ENCODE results near the gene CYSLTR2. TPM values are rescaled to one million over a fixed set of nuclear protein-coding genes. Genes with fewer than 3 reads are reported as not detected.

Gene CYSLTR2
- total and polyA plus RNA-seq, 2 donors (not counting 1 experiment from before 2014, with no cell fraction given) = 0.09 TPM; not detected in 1

- peaks cover 0 to 7% (median 0%) of the 10 kb centered on the region in 3 donors for H3K9me3 ChIP-seq (ENCODE audit: control extremely low read depth in 1 of 3, control insufficient read depth in 2 of 3, insufficient read depth in 1 of 3, low read length in 2 of 3)
- WGBS (ENCODE audit: insufficient coverage) = no CpG with 5 or more reads among the region's 6 CpGs
- intact Hi-C loops (cut with micrococcal nuclease) = no loop called here
- no peak overlapping the region for H2AFZ ChIP-seq (ENCODE audit: insufficient read depth, low read depth, low read length, poor library complexity, severe bottlenecking)
- H3K9me3 Mint-ChIP-seq (ENCODE audit: insufficient read depth) = no peaks in the 10 kb centered on the region
- peaks cover 2% of the 10 kb centered on the region for H3K4me1 Mint-ChIP-seq
- peaks cover 38% of the 10 kb centered on the region for H3K27me3 Mint-ChIP-seq
- no peak overlapping the region for H3K4me3 Mint-ChIP-seq
- ATAC-seq (ENCODE audit: low read depth) = no peak
- CTCF ChIA-PET = interaction anchor here (1.0 to 1.6 kb wide), 2 partner anchors 9 to 396 kb away, joined by 5 to 6 read pairs; no protein-coding TSS in a partner anchor
- H3K27ac ChIP-seq (ENCODE audit: low read length in 2 of 2) = no peak overlapping the region
- POLR2A ChIA-PET = no interaction called here
- H3K36me3 ChIP-seq (replicated peaks in 1 of 2; ENCODE audit: control extremely low read depth in 1 of 2, control insufficient read depth in 1 of 2, extremely low read depth in 1 of 2, insufficient read depth in 2 of 2, low read length in 1 of 2) = no peaks in the 10 kb centered on the region
- H3K4me1 ChIP-seq (ENCODE audit: control insufficient read depth in 2 of 2, insufficient read depth in 2 of 2, low read length in 2 of 2) = peaks cover 0 to 3% of the 10 kb centered on the region in 2 donors
- TF ChIP-seq CTCF (IDR thresholded peaks at IDR 0.05) = no peak
- TF ChIP-seq EZH2 (IDR thresholded peaks at IDR 0.05; ENCODE audit: borderline replicate concordance, insufficient read depth, low read depth, low read length, poor library complexity, severe bottlenecking) = no peak
- H3K27ac Mint-ChIP-seq = no peak overlapping the region
- H3K9ac ChIP-seq (ENCODE audit: low read length) = no peak overlapping the region
- H3K27me3 ChIP-seq (replicated peaks in 1 of 4; ENCODE audit: control extremely low read depth in 1 of 4, control insufficient read depth in 3 of 4, insufficient read depth in 4 of 4, low read length in 3 of 4) = peaks cover 0 to 7% (median 1%) of the 10 kb centered on the region in 4 experiments
- no peak overlapping the region for H3K4me3 ChIP-seq (ENCODE audit: control extremely low read depth in 1 of 5, extremely low read depth in 1 of 5, insufficient read depth in 1 of 5, low read depth in 2 of 5, low read length in 4 of 5)
- DNase-seq = no peak
- H3K4me2 ChIP-seq (replicated peaks; ENCODE audit: low read depth, low read length, poor library complexity, severe bottlenecking) = no peak overlapping the region
- H3K79me2 ChIP-seq (ENCODE audit: control insufficient read depth, insufficient read depth, low read length) = no peaks in the 10 kb centered on the region
- H4K20me1 ChIP-seq (ENCODE audit: control insufficient read depth, insufficient read depth, low read length, poor library complexity, severe bottlenecking) = no peaks in the 10 kb centered on the region
These were observed 77.4 kb downstream of the CYSLTR2 start for GRCh38 chr13:48731001-48731658.

GRCh38 chr13:48731957-48732569, 78.3 kb downstream of the CYSLTR2 start:
- no peak for ATAC-seq (ENCODE audit: low read depth)
- Mint-ChIP-seq H3K9me3 (ENCODE audit: insufficient read depth) (no peaks in the 10 kb centered on the region), H3K4me1 (peaks cover 2% of the 10 kb centered on the region), H3K27ac (no peak overlapping the region), H3K27me3 (peaks cover 38% of the 10 kb centered on the region), H3K4me3 (peak overlapping the region; percentile 54)
- H3K4me3 ChIP-seq (ENCODE audit: control extremely low read depth in 1 of 5, extremely low read depth in 1 of 5, insufficient read depth in 1 of 5, low read depth in 2 of 5, low read length in 4 of 5) = no peak overlapping the region
- H3K4me1 ChIP-seq (ENCODE audit: control insufficient read depth in 2 of 2, insufficient read depth in 2 of 2, low read length in 2 of 2) = peaks cover 0 to 3% of the 10 kb centered on the region in 2 donors
- peak; percentile 46 for DNase-seq
- H3K4me2 ChIP-seq (replicated peaks; ENCODE audit: low read depth, low read length, poor library complexity, severe bottlenecking) = peak overlapping the region; percentile 51
- H3K79me2 ChIP-seq (ENCODE audit: control insufficient read depth, insufficient read depth, low read length) = no peaks in the 10 kb centered on the region
- no peaks in the 10 kb centered on the region for H4K20me1 ChIP-seq (ENCODE audit: control insufficient read depth, insufficient read depth, low read length, poor library complexity, severe bottlenecking)
- H3K36me3 ChIP-seq (replicated peaks in 1 of 2; ENCODE audit: control extremely low read depth in 1 of 2, control insufficient read depth in 1 of 2, extremely low read depth in 1 of 2, insufficient read depth in 2 of 2, low read length in 1 of 2) = no peaks in the 10 kb centered on the region
- peaks cover 0 to 7% (median 0%) of the 10 kb centered on the region in 3 donors for H3K9me3 ChIP-seq (ENCODE audit: control extremely low read depth in 1 of 3, control insufficient read depth in 2 of 3, insufficient read depth in 1 of 3, low read length in 2 of 3)
- intact Hi-C loops (cut with micrococcal nuclease) = no loop called here
- H3K9ac ChIP-seq (ENCODE audit: low read length) = no peak overlapping the region
- ChIA-PET POLR2A (no interaction called here), CTCF (interaction anchor here (1.0 to 1.6 kb wide), 2 partner anchors 10 to 396 kb away, joined by 5 to 6 read pairs; no protein-coding TSS in a partner anchor)
- WGBS (ENCODE audit: insufficient coverage) = 52% methylated on average over 16 of the region's 16 CpGs
- H3K27ac ChIP-seq (ENCODE audit: low read length in 2 of 2) = no peak overlapping the region
- peaks cover 0 to 7% (median 1%) of the 10 kb centered on the region in 4 experiments for H3K27me3 ChIP-seq (replicated peaks in 1 of 4; ENCODE audit: control extremely low read depth in 1 of 4, control insufficient read depth in 3 of 4, insufficient read depth in 4 of 4, low read length in 3 of 4)
- no peak overlapping the region for H2AFZ ChIP-seq (ENCODE audit: insufficient read depth, low read depth, low read length, poor library complexity, severe bottlenecking)
- TF ChIP-seq CTCF (IDR thresholded peaks at IDR 0.05) (peak; percentile 68), EZH2 (IDR thresholded peaks at IDR 0.05; ENCODE audit: borderline replicate concordance, insufficient read depth, low read depth, low read length, poor library complexity, severe bottlenecking) (no peak)

All from B cell (primary cell).